HG02884 (cell line): ENCODE results near the gene CD47.
A peak's percentile ranks its signal among the peaks of the same experiment; 100 is the strongest.

Experiments used
- ATAC-seq: cut with Tn5 transposase; IDR thresholded peaks from one replicate; pipeline ENCODE4 v1.9.1; 2021; ENCODE audit warnings: mild to moderate bottlenecking, moderate library complexity; ENCODE audit not compliant: unreplicated experiment

Gene CD47

DNA sequence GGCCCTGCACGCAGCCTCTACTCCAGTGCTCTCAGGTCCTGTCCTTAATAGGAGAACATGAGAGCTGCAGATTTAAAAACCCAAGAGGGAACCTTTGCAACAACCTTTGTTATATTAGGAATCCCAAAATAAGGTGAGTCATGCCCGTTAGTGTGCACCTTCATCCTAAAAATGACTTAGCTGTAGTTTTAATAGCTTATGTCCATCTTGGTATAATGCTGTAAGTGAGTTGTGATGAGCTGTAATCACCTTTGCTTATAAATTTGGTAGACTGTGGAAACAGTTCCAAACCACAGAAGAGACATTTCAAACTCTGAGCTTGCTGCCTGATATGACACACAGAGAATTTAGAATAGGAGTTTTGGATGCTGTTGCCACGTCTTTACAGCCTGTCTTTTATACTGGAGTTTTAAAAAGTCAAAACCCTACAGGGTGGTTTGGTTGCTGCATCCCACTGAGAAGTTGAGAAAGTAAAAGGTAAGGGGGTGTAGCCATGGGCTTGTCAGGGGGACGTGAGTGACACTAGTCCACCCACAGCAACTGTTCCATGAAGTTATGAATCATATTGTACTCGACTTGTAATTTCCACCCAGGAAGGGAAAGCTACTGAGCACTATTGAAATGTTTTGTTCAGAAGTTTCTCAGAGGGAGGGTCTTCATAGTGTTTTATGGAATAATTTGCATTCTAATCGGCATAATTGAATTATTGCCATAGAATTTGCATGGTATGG, 27.4 kb upstream of the CD47 start:
- ATAC-seq = peak; percentile 44

DNA sequence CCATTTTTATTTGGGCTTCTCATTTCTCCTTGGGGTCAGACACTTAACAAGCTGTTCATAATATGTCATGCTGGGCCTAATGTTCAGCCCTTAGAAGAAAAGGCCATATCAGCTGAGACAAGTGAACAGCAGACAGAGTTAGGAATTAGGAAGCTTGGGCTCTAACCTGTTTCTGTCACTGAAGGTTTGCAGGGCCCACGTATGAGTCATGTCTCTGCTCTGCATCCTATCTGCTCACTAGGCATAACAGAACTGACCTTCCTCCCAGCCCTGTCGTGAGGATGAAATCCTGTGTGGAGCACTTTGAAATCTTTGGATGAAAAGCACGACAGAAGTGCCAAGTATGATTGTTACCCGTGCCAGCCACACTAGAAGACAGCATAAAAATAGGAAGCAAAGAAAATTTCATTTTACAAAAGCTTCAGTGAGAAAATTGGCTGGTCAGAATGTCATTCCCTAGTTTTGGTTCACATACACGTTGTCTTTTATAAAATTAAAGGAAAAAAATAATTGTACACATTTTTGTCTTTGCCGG, 26.5 kb upstream of the CD47 start:
- ATAC-seq = peak; percentile 56

DNA sequence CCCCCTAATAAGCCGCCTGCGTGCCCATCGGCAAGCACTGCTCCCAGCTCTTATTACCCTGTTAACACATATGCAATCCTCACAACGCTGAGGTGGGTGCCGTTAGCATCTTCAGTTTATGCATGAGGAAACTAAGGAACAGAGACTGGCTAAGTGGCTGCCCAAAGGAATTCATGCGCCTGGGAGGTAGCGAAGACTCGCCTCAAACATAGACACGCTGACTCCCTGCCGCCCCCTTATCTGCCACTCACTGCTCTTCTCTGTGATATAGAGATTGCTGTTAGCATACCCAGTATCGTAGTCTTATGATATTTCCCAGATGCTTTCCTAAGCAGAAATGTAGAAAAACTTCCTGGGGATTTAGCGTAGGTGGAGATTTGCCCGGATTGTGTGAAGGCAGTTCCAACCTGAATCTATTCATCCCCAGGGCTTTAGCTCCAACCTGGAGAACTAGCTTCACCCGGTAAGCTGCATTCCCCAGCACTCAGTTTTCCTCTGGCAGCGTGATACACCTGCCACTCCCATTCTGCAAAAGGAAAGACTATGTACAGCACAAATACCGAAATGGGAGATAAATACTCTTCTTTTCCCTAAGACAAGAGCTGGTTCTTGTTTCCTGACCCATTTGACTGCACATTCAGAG, 23.7 kb upstream of the CD47 start:
- ATAC-seq = no peak

DNA sequence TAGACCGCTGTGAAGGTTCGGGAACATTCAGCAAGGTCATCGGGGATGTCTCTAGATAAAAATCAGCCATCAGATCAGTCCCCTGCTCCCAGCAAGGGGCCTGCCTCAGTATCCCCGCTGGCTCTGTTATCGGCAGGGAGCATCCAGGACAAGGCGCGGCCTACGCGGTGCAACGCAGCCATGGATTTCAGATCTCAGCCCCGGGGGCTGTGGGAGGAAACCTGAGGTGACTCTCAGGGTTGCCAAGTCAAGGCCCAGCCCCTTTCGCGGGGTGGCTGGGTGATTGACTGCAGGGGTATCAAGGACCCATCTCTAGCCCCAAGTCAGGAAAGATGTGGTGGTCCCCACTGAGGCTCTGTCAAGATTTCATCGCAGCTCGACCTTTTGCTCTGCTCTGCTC, 23.1 kb upstream of the CD47 start:
- ATAC-seq = no peak

DNA sequence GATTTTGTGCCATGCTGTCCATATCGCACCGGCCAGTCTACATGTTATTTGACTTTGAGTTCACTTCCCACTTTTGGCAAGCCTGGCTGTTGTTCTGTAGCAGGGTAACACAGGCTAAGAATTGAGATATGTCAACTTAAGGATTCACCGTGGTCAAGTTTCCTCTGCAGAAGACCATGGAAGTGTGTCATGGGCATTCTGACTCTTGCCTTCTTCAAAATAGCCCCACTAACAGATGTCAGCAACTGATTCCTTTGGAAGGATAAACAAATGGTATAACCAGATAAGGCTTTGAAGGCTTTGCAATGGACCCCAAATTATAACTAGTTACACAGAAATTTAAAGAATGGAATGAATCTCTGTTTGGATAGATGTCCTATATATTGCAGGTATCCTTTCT, 20.1 kb upstream of the CD47 start:
- ATAC-seq = no peak

DNA sequence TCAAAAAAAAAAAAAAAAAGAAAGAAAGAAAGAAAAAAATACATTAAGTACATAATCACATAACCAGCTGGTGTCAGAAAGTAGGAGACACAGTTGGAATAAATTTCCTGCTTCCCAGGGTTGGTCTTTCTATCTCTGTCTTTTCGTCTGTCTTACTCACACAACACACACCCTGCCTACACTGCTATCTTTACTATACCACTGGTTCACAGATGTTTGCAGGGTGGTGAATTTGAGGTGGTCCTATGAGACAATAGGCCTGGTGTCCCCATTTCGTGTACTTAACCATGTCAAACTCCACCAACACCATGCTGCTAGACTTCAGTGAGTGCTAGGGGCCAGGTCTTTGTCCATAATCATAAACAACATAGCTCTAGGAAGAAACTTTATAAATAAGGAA, 17.6 kb upstream of the CD47 start:
- no peak for ATAC-seq

DNA sequence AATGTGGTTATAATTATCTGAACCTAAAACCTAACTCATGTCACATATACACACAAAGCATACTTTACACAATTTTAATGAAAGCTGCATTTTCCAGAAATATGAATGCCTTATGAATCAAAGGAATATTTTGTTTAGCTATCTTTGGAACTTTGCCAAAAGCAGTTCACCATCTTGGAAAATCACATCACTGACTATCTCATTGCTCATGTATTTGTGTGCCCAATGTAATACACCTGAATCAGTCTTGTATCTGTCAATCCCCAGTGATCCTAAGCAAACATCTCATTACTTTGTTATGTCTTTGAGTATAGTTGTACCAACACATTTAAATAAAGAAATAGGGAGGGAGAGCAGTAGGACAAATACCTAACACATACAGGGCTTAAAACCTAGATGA, 15.6 kb upstream of the CD47 start:
- ATAC-seq = no peak

DNA sequence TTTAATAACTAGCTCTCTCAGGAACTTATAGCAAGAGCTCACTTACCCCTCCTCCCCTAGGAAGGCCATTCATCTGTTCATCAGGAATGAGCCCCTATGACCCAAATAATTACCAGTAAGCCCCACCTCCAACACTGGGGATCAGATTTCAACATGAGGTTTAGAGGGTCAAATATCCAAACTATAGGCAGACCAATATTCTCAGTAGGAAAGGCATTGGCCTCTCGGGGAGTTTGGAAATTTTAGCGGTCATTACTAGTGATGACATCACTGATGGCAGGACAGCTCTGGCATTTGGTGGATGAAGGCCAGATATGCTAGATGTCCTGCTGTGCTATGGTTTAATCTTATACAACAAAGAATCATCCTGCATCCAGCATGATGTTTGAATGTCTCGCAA, 15.2 kb upstream of the CD47 start:
- no peak for ATAC-seq

DNA sequence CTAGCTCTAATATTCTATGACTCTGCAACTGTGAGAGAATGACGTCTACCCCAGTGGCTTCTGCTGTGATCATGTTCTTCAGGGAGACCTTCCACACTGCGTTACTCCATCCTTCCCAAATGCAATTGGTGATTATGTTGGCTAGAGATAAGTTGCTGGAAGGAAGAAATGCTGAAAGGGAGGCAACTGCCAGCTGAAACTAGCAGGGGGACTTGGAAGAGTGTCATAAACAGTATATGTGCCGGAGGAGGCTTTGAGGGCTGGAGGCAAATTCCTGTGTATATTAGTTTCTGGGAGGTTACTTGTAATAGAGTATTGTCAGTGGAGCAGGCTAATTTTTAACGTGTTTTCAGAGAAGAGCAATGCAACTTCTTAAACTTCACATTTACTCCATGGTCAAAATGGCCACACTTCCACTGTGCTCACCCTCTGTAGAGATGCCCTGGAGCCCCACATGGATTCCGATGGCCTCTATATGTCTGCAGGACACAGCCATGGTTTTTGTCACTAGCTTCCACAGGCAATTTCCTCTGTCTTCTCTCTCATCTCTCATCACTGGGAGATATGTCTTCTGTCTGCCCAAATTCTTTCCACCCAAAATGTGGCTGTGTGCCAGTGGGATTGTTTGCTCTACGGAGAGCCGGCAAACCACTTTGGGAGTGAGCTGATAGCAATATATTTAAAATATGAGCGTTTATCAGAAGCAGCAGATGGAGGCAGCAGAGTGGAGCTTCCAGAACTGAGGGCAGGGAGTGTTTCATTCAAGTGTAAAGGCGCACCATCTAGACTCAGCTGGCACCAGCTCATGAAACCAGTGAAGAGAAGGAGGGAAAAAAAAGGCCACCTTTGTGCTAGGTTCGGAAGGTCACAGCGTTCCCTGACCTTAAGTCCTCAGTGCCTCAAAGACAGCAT, 13.3 kb upstream of the CD47 start:
- ATAC-seq = no peak

DNA sequence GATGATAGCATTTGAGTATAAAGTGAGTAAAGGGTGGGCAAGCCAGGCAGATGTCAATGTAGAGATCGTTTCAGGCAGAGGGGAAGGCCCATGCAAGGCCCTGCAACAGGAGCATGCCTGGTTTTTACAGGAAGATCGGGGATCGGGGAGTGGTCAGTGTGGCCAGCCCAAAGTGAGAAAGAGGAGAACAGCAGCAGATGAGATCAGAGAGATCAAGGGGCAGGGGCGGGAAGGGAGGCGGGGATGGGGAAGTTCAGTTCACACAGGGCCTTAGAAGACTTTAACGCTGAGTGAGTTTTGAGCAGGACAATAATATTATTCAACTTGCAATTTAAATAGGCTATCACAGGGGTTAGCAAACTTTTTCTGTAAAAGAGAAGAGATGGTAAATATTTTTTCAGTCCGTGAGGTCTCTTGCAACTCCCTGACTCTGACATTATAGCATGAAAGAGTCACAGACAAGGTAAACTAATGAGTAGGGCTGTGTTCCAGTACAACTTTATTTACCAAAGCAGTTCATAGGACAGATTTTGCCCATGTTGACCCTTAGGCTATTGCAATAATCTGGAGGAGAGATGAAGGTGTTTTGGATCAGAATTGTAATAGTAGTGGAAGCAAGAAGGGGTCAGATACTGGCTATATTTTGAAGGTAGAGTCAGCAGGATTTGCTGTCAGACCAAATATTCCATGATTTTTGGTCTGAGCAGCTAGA, 12.4 kb upstream of the CD47 start:
- ATAC-seq = no peak

DNA sequence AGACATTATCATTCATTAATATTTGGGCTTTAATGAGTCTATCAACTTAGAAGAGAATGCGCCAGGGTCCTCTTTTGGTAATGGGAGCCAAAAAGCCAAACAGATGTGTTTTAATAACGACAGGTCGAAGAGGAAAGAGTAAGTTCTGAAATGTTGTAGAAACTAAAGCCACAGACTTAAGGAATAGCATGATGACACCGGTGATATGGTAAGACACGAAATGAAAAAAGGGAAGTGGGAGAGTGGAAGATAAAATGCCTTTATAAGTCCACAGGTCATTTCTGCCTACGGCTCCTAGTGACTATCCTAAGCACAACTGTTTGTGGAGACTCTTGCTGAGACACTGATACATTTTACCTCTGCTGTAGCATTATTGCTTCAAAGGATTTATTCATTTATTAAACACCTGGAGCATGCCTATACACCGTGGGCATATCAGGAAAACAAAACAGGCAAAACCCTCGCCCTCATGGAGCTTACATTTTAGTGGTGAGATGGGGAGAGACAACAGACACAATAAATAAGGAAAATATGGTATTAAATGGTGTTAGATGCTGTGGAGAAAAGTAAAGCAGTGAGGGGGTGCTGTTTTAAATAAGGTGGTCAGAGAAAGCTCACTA, 11.7 kb upstream of the CD47 start:
- no peak for ATAC-seq

DNA sequence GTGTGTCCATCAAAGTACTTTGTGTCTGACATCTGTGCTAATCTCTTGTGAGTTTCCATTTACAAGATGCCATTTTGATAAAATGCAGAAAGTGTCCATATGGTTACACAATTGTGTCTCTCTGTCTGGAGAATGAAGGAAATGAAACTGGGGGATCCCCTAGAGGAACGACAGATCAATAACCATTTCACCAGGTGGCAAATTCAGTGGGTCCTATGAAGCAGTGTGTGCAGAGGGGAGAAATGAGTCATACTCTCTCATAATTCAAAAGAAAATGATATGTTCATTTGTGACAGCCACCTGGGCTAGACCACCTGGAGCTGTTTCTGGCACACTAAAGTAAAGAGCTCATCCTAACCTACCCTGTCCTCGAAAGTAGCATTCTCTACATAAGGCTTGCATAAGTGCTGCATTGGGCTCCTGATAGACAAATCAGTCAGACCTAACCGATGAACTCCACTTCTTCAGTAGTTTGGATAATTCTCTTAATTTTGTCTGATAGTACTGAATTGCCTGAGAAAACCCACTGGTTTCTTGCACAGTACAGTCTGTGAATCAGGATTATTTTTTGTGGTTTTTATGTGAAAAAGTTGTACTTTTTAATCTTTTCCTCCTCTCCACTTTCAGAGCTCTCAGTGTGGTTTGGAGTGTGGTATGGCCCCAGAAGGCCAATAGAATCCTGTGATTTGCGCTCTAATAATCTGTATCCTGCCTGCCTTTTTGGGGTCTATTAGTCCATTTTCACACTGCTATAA, 10.3 kb upstream of the CD47 start:
- peak; percentile 89 for ATAC-seq

DNA sequence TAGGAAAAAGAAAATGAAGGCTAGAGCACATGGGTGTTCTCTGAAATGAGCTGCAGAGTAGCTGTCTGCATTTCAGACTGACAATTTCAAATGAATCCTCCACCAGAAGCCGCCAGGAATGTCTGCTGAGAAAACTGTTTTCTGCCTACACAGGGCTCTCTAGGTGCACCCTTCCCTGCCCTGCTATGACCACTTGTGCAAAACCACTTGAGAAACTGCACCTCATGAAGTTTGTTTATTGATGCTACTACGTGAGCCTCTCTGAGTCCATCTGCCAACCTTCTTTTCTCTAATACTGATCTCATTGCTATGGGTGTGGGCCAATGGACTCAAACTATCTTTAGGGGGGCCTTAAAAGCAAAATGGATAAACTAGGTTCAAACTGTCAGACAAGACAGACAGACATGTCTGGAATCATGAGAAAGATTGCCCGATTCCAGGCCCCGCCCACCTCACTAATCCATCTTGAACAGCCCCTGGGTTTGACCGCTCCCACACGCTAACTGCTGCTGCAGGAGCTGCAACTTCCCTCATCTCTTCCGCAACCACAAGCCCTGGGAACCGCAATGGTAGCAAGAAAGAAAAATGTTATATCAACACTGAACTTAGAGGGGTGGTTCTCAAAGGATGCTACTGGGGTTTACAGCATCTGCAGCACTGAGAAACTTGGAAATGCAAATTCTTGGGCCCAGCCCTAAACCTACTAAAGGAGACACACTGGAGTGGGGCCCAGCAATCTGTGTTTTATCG, 9.0 kb upstream of the CD47 start:
- peak; percentile 23 for ATAC-seq

DNA sequence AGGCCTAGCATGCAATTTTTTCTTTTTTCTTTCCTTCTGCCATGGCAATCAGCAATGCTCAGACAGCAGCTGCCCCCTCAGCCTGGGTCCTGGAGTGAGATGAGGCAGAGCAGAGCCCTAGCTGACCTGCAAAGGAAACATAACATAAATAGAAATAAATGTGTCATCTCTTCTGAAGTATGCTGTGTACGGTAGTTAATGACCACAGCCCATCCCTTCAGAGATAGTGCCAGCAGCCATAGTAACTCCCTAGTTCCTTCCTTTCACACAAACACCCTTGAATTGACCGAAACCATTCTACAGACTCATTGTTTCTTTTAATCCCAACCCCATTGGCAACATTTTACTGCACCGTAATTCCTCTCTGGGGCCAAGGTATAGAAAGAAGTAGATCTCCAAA, 8.4 kb upstream of the CD47 start:
- ATAC-seq = no peak

DNA sequence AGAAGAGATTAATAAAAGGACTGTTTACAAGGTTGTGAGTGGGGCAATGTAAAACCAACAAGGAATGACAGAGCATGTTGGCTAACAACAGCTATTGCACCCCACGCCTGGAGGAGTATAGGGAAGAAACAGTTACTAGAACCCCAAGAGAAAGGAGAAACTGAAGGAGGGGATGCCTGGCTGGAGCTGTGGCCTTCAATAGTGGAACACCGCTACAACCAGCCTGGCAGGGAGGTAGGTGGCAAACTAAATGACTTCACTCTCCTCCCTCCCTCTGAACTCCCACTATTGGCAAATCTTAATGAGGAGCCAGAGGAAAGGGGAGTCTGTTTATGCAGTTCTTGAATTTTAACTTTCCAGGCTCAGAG, 7.2 kb upstream of the CD47 start:
- ATAC-seq = no peak

DNA sequence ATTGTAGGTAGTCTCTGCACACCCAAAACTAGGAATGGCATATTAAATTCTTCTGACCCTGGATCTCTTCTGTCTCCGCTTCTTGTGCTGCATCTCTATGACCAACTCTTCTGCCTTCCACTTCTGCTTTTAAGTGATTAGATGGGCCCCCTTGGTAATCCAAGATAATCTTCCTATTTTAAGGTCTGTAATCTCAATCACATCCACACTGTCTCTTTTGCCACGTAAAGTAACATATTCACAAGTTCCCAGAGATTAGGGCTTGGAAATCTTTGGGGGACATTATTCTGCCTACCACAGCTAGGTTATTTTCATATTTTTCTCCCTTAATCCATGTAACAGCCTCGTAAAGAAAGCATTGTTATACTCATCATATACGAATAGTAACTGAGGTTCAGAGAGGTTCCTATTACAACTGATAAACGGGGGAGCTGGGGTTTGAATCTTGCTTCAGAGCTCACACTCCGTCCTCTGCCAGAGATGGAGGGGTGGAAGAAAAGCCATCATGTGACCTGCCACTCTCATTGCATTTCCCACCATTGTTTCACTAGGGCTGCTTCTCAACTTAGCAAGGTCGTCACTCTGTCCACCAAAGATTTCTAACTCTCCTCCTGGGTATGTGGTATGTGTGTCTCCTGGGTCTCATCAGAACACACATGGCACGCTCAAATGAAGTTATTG, 6.6 kb upstream of the CD47 start:
- ATAC-seq = no peak

DNA sequence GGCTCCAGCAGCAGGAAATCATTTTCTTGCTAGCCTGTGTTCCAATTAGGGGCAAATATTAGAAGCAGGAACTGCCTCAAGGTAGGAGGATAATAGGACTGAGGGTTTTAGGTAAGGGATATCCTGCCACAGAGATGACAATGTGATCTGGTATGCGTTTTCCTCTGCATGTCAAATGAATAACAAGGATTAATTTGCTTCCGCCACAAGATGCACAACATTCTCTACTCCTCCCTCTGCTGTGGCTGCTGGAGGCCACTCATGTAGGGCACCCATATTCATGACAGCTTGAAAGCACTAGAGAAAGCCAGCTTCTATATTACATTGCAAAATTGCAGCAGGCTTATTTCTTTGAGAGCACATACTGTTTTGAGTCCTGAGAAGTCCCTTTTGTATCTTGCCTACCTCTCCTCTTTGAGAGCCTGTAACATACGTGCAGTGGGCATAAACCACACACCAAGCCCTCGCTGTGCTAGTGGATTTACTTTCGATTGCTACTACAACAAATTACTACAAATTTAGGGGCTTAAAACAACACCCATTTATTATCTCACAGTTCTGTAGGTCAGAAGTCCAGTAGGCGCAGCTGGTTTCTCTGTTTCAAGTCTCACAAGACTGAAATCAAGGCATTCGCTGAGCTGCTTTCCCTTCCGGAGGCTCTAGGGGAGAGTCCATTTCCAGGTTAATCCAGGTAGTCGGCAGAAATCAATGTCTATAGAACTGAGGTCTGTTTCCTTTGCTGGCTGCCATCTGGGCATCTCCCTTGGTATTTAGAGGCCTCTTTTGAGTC, 5.9 kb upstream of the CD47 start:
- ATAC-seq = no peak

DNA sequence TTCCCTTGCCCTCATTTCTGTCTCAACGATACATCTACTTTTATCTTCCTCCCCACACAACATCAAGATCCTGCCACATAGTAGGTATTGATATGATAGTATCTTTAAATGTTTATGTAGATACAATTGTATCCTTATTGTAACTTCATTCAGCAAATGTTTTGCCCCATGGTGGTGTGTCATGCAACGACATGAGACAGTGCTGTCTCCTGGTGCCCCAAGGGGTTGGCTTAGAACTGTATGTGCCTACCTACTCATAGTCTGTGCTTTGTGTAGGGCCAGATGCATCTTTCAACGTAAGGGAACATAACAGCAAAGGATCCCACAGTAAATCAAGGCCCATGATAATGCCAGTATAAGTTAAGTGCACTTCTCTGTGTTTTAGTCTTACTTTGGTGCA, 2.8 kb upstream of the CD47 start:
- ATAC-seq = no peak
